OCI-LY1 (cell line): ENCODE measurements around the gene BAG2.

ENCODE experiments used
- H2AFZ ChIP-seq: fragments of 200-600 bp; sonication (generic), shearing (Covaris generic); 2 replicates; pipeline ENCODE4 v1.6.0; 2014; ENCODE audit warnings: antibody characterized with exemption, mild to moderate bottlenecking, low read length
- H3F3A ChIP-seq: fragments of 200-600 bp; sonication (generic), shearing (Covaris generic); 2 replicates; pipeline ENCODE4 v1.6.0; 2014; ENCODE audit warnings: mild to moderate bottlenecking, antibody characterized with exemption, low read length, moderate library complexity; ENCODE audit not compliant: insufficient read depth
- H3K27ac ChIP-seq: fragments of 200-600 bp; sonication (generic); 2 replicates; pipeline ENCODE4 v1.5.1; 2014; ENCODE audit warnings: low read length, mixed run types, mild to moderate bottlenecking, low read depth; ENCODE audit not compliant: poor library complexity, severe bottlenecking
- H3K27me3 ChIP-seq: fragments of 200-600 bp; sonication (generic); 2 replicates; pipeline ENCODE4 v1.6.0; 2014; ENCODE audit warnings: antibody characterized with exemption, mild to moderate bottlenecking, low read length, moderate library complexity; ENCODE audit not compliant: insufficient read depth
- H3K36me3 ChIP-seq: fragments of 200-600 bp; sonication (generic); 2 replicates; pipeline ENCODE4 v1.6.1; 2014; ENCODE audit warnings: mild to moderate bottlenecking, antibody characterized with exemption, low read length, moderate library complexity, mixed read lengths; ENCODE audit not compliant: insufficient read depth
- H3K4me1 ChIP-seq: fragments of 200-600 bp; sonication (generic); 2 replicates; pipeline ENCODE4 v1.5.1; 2014; ENCODE audit warnings: mild to moderate bottlenecking, low read length, moderate library complexity; ENCODE audit not compliant: insufficient read depth, severe bottlenecking
- H3K4me2 ChIP-seq: fragments of 200-600 bp; sonication (generic), shearing (Covaris generic); 2 replicates; pipeline ENCODE4 v1.6.1; 2014; ENCODE audit warnings: low read length
- H3K4me3 ChIP-seq: fragments of 200-600 bp; sonication (generic); 2 replicates; pipeline ENCODE4 v1.5.1; 2014; ENCODE audit warnings: low read length, low read depth, mild to moderate bottlenecking, mixed read lengths; ENCODE audit not compliant: poor library complexity, severe bottlenecking
- H3K79me2 ChIP-seq: fragments of 200-600 bp; shearing (Covaris generic); 2 replicates; pipeline ENCODE4 v1.6.1; 2016; ENCODE audit warnings: mixed run types, low read length, mixed read lengths; ENCODE audit not compliant: insufficient read depth
- H3K9ac ChIP-seq: fragments of 200-600 bp; sonication (generic), shearing (Covaris generic); 2 replicates; pipeline ENCODE4 v1.6.1; 2014; ENCODE audit warnings: mild to moderate bottlenecking, low read length, mixed read lengths
- H3K9me2 ChIP-seq: fragments of 200-600 bp; sonication (generic), shearing (Covaris generic); 2 replicates; pipeline ENCODE4 v1.6.1; 2014; ENCODE audit warnings: low read depth, mild to moderate bottlenecking, low read length, mixed read lengths
- H3K9me3 ChIP-seq: fragments of 200-600 bp; shearing (Covaris generic); 2 replicates; pipeline ENCODE4 v1.6.1; 2014; ENCODE audit warnings: low read length, mixed read lengths
- H4K20me1 ChIP-seq: fragments of 200-600 bp; sonication (generic), shearing (Covaris generic); 2 replicates; pipeline ENCODE4 v1.6.0; 2016; ENCODE audit warnings: mild to moderate bottlenecking, low read length; ENCODE audit not compliant: insufficient read depth
- CTCF ChIP-seq: fragments of 200-600 bp; sonication (generic), shearing (Covaris generic); IDR thresholded peaks from 2 replicates; pipeline ENCODE4 v1.5.1; 2017; ENCODE audit warnings: mild to moderate bottlenecking, antibody characterized with exemption, low read length, moderate library complexity, mixed read lengths
- EZH2 ChIP-seq: fragments of 200-600 bp; sonication (generic), shearing (Covaris generic); IDR thresholded peaks from 2 replicates; pipeline ENCODE4 v1.8.0; 2017; ENCODE audit warnings: borderline replicate concordance, mixed run types, mild to moderate bottlenecking, antibody characterized with exemption, low read length, moderate library complexity, mixed read lengths

The BAG2 gene

GRCh38 chr6:57195457-57195856 is 23.3 kb downstream of the BAG2 start:
- Histone ChIP-seq H3K27ac (no peak overlapping the region), H3K9ac (no peak overlapping the region), H3K36me3 (peaks cover 5% of the 10 kb centered on the region), H3K4me1 (no peaks in the 10 kb centered on the region), H3K9me3 (no peaks in the 10 kb centered on the region), H4K20me1 (no peaks in the 10 kb centered on the region), H3K4me2 (no peak overlapping the region), H3K9me2 (no peaks in the 10 kb centered on the region), H3F3A (no peaks in the 10 kb centered on the region), H3K79me2 (no peaks in the 10 kb centered on the region), H3K4me3 (no peak overlapping the region), H2AFZ (no peak overlapping the region), H3K27me3 (no peaks in the 10 kb centered on the region)
- no peak for TF ChIP-seq CTCF
- no peak for TF ChIP-seq EZH2

- Histone ChIP-seq H4K20me1 (no peaks in the 10 kb centered on the region), H3K27ac (no peak overlapping the region), H3K4me3 (no peak overlapping the region), H2AFZ (no peak overlapping the region), H3K4me2 (no peak overlapping the region), H3K9me2 (no peaks in the 10 kb centered on the region), H3K9ac (no peak overlapping the region), H3K9me3 (no peaks in the 10 kb centered on the region), H3K36me3 (no peaks in the 10 kb centered on the region), H3F3A (no peaks in the 10 kb centered on the region), H3K27me3 (no peaks in the 10 kb centered on the region), H3K79me2 (no peaks in the 10 kb centered on the region), H3K4me1 (no peaks in the 10 kb centered on the region)
- TF ChIP-seq CTCF (no peak), EZH2 (no peak)
These were observed 27.0 kb downstream of the BAG2 start for GRCh38 chr6:57198926-57199636.

- no peaks in the 10 kb centered on the region for H3F3A ChIP-seq
- TF ChIP-seq EZH2, result no peak
- TF ChIP-seq CTCF, result no peak
- no peak overlapping the region for H3K27ac ChIP-seq
- no peaks in the 10 kb centered on the region for H4K20me1 ChIP-seq
- no peaks in the 10 kb centered on the region for H3K9me3 ChIP-seq
- no peak overlapping the region for H3K9ac ChIP-seq
- H3K4me2 ChIP-seq, result no peak overlapping the region
- no peaks in the 10 kb centered on the region for H3K27me3 ChIP-seq
- no peaks in the 10 kb centered on the region for H3K79me2 ChIP-seq
- no peaks in the 10 kb centered on the region for H3K4me1 ChIP-seq
- no peaks in the 10 kb centered on the region for H3K36me3 ChIP-seq
- H3K9me2 ChIP-seq, result no peaks in the 10 kb centered on the region
- H2AFZ ChIP-seq, result no peak overlapping the region
- no peak overlapping the region for H3K4me3 ChIP-seq
These were observed 29.6 kb downstream of the BAG2 start for GRCh38 chr6:57201718-57202117.
